HG02763 (cell line): ENCODE results near the gene ZNF641.
"Not testable (repeated sequence)": the region's sequence is repeated elsewhere in the genome, so short reads cannot be mapped to it uniquely, and the experiment has no call there.

Experiments
- ATAC-seq: cut with Tn5 transposase; IDR thresholded peaks from one replicate; pipeline ENCODE4 v1.9.1; 2021; ENCODE audit warnings: mild to moderate bottlenecking, moderate library complexity; ENCODE audit not compliant: unreplicated experiment

ZNF641 gene

GRCh38 chr12:48336061-48336460 is 14.7 kb downstream of the ZNF641 start:
- no peak for ATAC-seq

GRCh38 chr12:48334808-48335207 is 15.9 kb downstream of the ZNF641 start:
- ATAC-seq, result no peak

GRCh38 chr12:48333680-48334079 is 17.0 kb downstream of the ZNF641 start:
- ATAC-seq, result not testable (repeated sequence)

- no peak for ATAC-seq
These were observed 19.3 kb downstream of the ZNF641 start for GRCh38 chr12:48331399-48331798.

- no peak for ATAC-seq
These were observed 21.4 kb downstream of the ZNF641 start for GRCh38 chr12:48329199-48329939.

- no peak for ATAC-seq
These were observed 34.2 kb downstream of the ZNF641 start for GRCh38 chr12:48316491-48316890.

- ATAC-seq, result no peak
These were observed 39.4 kb downstream of the ZNF641 start for GRCh38 chr12:48311313-48311712.

GRCh38 chr12:48307269-48307668 is 43.5 kb downstream of the ZNF641 start:
- ATAC-seq, result no peak

GRCh38 chr12:48305190-48305589 is 45.5 kb downstream of the ZNF641 start:
- no peak for ATAC-seq

- ATAC-seq, result no peak
These were observed 48.4 kb downstream of the ZNF641 start for GRCh38 chr12:48302161-48302911.

- no peak for ATAC-seq
These were observed 49.9 kb downstream of the ZNF641 start for GRCh38 chr12:48300774-48301173.

- no peak for ATAC-seq
These were observed 54.0 kb downstream of the ZNF641 start for GRCh38 chr12:48296586-48297282.

GRCh38 chr12:48292040-48292439 is 58.7 kb downstream of the ZNF641 start:
- ATAC-seq, result no peak

GRCh38 chr12:48291511-48291910 is 59.2 kb downstream of the ZNF641 start:
- no peak for ATAC-seq

GRCh38 chr12:48288387-48289268 is 62.1 kb downstream of the ZNF641 start:
- no peak for ATAC-seq
